GM18951 (cell line): ENCODE results near the gene BCKDHA.
"Not testable (repeated sequence)": the region's sequence is repeated elsewhere in the genome, so short reads cannot be mapped to it uniquely, and the experiment has no call there.

Experiments used
- POLR2A ChIP-seq: IDR thresholded peaks from 4 replicates; pipeline ENCODE4 v1.6.1; 2011; ENCODE audit warnings: mild to moderate bottlenecking; ENCODE audit not compliant: insufficient read length, insufficient read depth; ENCODE audit errors: extremely low read depth
- in situ Hi-C: fragments of 300-500 bp; cut with MboI; formaldehyde crosslinking; loops from one replicate; pipeline ENCODE4 v1.12.0; 2022; ENCODE audit warnings: low sequenced_read_pairs, mixed read lengths, inconsistent platforms; ENCODE audit not compliant: unreplicated experiment

Gene BCKDHA

GRCh38 chr19:41447732-41448332 lies 50.2 kb downstream of the BCKDHA start:
- no peak for TF ChIP-seq POLR2A
- in situ Hi-C loops, result loop anchor here (5.0 kb wide), 1 partner anchor 109 kb away; no protein-coding TSS in a partner anchor

GRCh38 chr19:41449079-41449864 lies 51.7 kb downstream of the BCKDHA start:
- TF ChIP-seq POLR2A, result no peak
- in situ Hi-C loops, result loop anchor here (5.0 kb wide), 1 partner anchor 108 kb away; no protein-coding TSS in a partner anchor

GRCh38 chr19:41449865-41450178 lies 52.2 kb downstream of the BCKDHA start:
- in situ Hi-C loops, result loop anchor here (5.0 kb wide), 1 partner anchor 107 kb away; no protein-coding TSS in a partner anchor
- no peak for TF ChIP-seq POLR2A

DNA sequence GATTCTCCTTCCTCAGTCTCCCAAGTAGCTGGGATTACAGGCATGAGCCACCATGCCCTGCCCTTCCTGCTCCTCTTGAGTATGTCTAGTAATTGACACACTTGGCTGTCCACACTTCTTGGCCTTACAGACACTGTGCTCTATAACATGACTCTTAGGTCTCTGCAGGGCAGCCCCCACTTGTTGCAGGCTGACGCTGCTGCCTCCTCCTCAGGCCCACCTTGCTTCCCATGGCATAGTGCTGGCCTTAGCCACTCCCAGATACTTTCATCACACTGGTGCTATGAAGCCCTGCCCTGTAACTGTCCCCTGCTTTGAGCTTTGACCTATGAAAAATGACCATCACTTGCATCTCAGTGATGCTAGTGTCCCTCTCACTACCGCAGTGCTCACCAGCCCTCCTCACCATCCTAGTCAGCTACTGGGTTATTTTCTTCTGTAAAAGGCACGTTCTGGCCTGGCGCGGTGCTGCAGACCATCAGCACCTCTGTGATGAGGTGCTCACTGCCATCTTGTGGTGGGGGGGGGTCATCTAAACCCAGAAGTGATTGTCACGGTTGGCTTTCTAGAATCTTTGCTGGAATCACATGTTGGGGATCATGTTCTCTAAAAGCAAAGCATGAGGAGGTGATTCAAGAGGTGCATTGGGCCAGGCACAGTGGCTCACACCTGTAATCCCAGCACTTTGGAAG lies 55.1 kb downstream of the BCKDHA start:
- no peak for TF ChIP-seq POLR2A
- in situ Hi-C loops, result no loop called here

DNA sequence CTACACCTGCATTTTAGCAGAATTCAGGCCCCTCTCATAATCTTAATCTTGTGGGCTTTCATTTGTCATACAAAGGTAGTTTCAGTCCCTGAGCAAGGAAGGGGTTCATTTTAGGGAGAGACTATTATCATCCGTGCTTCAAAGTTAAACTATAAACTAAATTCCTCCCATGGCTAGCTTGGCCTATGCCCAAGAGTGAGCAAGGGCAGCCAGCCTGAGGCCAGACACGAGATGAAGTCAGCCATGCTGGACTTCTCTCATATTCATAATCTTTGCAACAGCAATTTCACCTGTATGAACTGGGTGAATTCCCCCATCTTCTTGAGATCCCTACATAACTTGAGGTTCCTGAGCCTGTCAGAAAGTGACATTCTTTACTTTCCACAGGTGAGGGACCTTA lies 58.3 kb downstream of the BCKDHA start:
- in situ Hi-C loops, result no loop called here
- no peak for TF ChIP-seq POLR2A

DNA sequence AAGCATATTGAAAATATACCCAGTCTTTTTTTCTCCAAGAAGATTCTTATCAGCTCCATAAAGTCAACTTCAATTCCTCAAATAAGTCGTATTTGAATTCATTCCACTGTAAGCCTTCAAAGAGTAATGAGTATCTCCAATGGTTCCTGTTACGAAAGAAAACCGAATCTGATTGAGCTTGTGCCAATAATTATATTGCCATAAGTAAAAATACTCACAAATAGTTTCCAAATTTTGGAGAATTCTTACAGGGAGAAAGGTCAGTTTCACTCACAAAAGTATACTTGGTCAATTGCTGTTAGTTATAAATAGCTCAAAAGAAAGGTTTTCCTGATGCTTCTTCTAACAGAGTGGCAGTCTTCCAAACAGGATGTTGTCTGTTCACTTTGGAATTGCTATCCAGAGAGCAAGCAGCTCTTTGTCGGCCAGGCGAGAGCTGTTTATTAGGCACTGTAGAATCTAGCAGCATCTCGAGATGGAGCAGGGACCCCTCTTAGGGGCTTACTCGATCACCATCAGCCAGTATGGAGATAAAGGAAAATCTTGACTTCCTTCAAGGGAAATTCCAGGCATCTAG lies 58.8 kb downstream of the BCKDHA start:
- in situ Hi-C loops, result no loop called here
- TF ChIP-seq POLR2A, result no peak

DNA sequence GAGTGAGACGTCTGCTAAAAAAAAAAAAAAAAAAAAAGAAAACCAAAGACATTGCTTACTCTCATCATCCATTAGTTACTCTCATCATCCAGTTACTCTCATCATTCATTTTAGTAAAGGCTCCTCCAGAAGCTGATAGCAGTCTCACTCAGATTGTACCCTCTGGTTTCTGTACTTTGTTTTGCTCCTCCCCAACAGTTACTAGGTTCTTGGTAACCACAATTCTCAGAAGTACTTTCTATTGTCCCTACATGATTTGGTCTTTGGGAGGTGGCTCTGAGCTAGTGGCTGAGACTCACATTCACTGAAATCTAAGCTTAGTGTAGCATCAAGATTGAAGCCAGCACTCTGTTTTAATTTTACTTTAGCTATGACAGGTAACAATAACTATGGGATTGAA lies 59.6 kb downstream of the BCKDHA start:
- in situ Hi-C loops, result no loop called here

DNA sequence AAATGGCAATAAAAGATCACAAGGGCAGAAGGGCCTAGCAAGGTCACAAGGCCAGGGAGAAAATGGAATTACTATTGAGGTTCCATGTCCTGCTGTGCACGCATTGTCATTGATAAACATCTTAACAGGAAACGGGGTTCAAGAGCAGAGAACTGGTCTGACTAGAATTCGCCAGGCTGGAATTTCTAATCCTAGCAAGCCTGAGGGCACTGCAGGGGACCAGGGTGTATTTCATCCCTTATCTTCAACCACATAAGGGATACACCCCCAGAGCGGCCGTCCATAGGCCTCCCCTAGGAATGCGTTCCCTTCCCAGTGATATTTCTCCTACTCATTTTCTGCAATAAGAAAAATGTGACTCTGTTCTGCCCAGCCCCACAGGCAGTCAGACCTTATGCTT lies 64.9 kb downstream of the BCKDHA start:
- TF ChIP-seq POLR2A, result no peak
- in situ Hi-C loops, result no loop called here

More for the DNA sequence above, 59.6 kb downstream of the BCKDHA start:
- no peak for TF ChIP-seq POLR2A

DNA sequence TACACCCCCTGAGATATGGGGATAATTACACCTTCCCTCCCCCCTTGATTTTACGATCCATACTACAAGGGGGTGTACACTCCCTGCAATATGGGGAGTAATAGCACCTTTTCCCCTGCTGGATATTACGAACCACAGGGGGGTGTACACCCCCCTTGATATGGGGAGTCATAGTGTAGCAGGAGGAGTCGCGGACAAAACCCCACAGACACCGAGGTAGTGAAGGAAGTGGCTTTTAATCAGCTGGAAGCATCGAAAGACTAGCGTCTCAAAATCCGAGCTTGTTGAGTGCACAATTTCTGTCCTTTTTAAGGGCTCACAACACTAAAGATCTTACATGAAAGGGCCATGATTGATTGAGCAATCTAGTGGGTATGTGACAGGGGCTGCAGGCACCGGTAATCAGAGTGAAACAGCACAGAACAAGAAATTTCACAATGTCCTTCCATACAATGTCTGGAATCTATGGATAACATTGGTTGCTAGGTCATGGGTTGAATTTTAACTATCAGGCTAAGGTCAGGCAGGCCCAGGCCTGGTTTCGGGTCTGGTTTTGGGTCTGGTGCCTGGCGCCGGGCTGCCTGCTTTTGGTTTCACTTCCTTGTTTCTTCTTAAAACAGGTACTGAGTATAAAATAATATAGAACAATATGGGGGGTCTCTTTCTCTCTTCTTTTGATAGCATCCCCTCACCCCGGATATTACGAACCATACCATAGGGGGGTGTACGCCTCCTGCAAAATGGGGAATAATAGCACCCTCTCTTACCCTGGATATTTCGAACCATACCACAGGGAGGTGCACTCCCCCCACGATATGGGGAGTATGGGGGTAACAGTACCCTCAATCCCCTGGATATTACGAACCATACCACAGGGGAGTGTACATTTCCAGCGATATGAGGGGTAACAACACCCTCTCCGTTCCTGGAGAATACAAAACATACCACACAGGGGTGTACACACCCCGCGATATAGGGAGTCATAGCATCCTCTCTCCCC lies 65.9 kb downstream of the BCKDHA start:
- in situ Hi-C loops, result not testable (repeated sequence)
